SK-N-SH treated with all-trans-retinoic acid at 6 μM for 48 hours (cell line): ENCODE results near the gene ZNF691.

Experiments used
- ATAC-seq: fragments of 200-7000 bp; cut with Tn5 transposase; 3 replicates; pipeline ENCODE4 v1.9.1; 2020; ENCODE audit warnings: mild to moderate bottlenecking, moderate library complexity
- ARNTL ChIP-seq: fragments of 450-650 bp; formaldehyde crosslinking; IDR thresholded peaks from 2 replicates; pipeline ENCODE4 v1.5.0; 2020; ENCODE audit warnings: low read depth, mild to moderate bottlenecking, moderate library complexity, borderline replicate concordance
- BACH2 ChIP-seq: fragments of 250-450 bp; sonication (Bioruptor Pico); IDR thresholded peaks from 2 replicates; pipeline ENCODE4 v1.9.0; 2021; ENCODE audit warnings: mild to moderate bottlenecking, borderline replicate concordance
- CREB5 ChIP-seq: fragments of 250-450 bp; sonication (Bioruptor Pico); IDR thresholded peaks from 2 replicates; pipeline ENCODE4 v1.5.1; 2020; ENCODE audit warnings: low read depth, mild to moderate bottlenecking, moderate library complexity
- CSRNP3 ChIP-seq: fragments of 250-450 bp; sonication (Bioruptor Pico); IDR thresholded peaks from 2 replicates; pipeline ENCODE4 v1.5.1; 2021; ENCODE audit warnings: mild to moderate bottlenecking, moderate library complexity
- ESRRG ChIP-seq: fragments of 250-450 bp; sonication (Bioruptor Pico); IDR thresholded peaks from 2 replicates; pipeline ENCODE4 v1.6.1; 2021; ENCODE audit warnings: mild to moderate bottlenecking
- GLIS3 ChIP-seq: fragments of 250-450 bp; sonication (Bioruptor Pico); IDR thresholded peaks from 2 replicates; pipeline ENCODE4 v1.5.0; 2020; ENCODE audit warnings: mild to moderate bottlenecking, moderate library complexity
- ISL1 ChIP-seq: fragments of 250-450 bp; sonication (Bioruptor Pico); IDR thresholded peaks from 2 replicates; pipeline ENCODE4 v2.1.2; 2022; ENCODE audit warnings: mild to moderate bottlenecking, moderate library complexity
- OSR1 ChIP-seq: fragments of 250-450 bp; sonication (Bioruptor Pico); IDR thresholded peaks from 2 replicates; pipeline ENCODE4 v1.8.0; 2022; ENCODE audit warnings: moderate library complexity, mild to moderate bottlenecking, inconsistent platforms
- PATZ1 ChIP-seq: fragments of 250-450 bp; sonication (Bioruptor Pico); IDR thresholded peaks from 2 replicates; pipeline ENCODE4 v1.8.0; 2020; ENCODE audit warnings: mild to moderate bottlenecking, moderate library complexity, borderline replicate concordance
- POU6F1 ChIP-seq: fragments of 250-450 bp; sonication (Bioruptor Pico); IDR thresholded peaks from 2 replicates; pipeline ENCODE4 v1.8.0; 2021; ENCODE audit warnings: low read depth, mild to moderate bottlenecking, moderate library complexity, borderline replicate concordance
- PPARA ChIP-seq: fragments of 250-450 bp; sonication (Bioruptor Pico); IDR thresholded peaks from 2 replicates; pipeline ENCODE4 v1.5.0; 2020; ENCODE audit warnings: mild to moderate bottlenecking, borderline replicate concordance
- RARB ChIP-seq: fragments of 250-450 bp; sonication (Bioruptor Pico); IDR thresholded peaks from 2 replicates; pipeline ENCODE4 v1.8.0; 2021; ENCODE audit warnings: mild to moderate bottlenecking, moderate library complexity
- SNAI2 ChIP-seq: fragments of 250-450 bp; sonication (Bioruptor Pico); IDR thresholded peaks from 2 replicates; pipeline ENCODE4 v1.5.0; 2020; ENCODE audit warnings: mild to moderate bottlenecking, moderate library complexity
- TCF4 ChIP-seq: fragments of 250-450 bp; sonication (Bioruptor Pico); IDR thresholded peaks from 2 replicates; pipeline ENCODE4 v1.8.0; 2021; ENCODE audit warnings: mild to moderate bottlenecking, moderate library complexity, borderline replicate concordance
- TOX ChIP-seq: fragments of 250-450 bp; sonication (Bioruptor Pico); IDR thresholded peaks from 2 replicates; pipeline ENCODE4 v1.8.0; 2021; ENCODE audit warnings: mild to moderate bottlenecking, moderate library complexity, borderline replicate concordance
- TSHZ2 ChIP-seq: fragments of 250-450 bp; sonication (Bioruptor Pico); IDR thresholded peaks from 2 replicates; pipeline ENCODE4 v1.5.0; 2020; ENCODE audit warnings: mild to moderate bottlenecking, moderate library complexity
- ZC3H10 ChIP-seq: fragments of 250-450 bp; sonication (Bioruptor Pico); IDR thresholded peaks from 2 replicates; pipeline ENCODE4 v1.5.1; 2021; ENCODE audit warnings: mild to moderate bottlenecking, moderate library complexity
- ZFP3 ChIP-seq: fragments of 250-450 bp; sonication (Bioruptor Pico); IDR thresholded peaks from 2 replicates; pipeline ENCODE4 v1.5.0; 2020; ENCODE audit warnings: mild to moderate bottlenecking, moderate library complexity
- ZNF565 ChIP-seq: fragments of 450-650 bp; formaldehyde crosslinking; conservative IDR thresholded peaks from 2 replicates; pipeline ENCODE4 v1.5.0; 2020; ENCODE audit warnings: low read depth, mild to moderate bottlenecking, moderate library complexity
- ZNF8 ChIP-seq: fragments of 450-650 bp; formaldehyde crosslinking; IDR thresholded peaks from 2 replicates; pipeline ENCODE4 v1.5.0; 2020; ENCODE audit warnings: mild to moderate bottlenecking, moderate library complexity

Gene ZNF691

GRCh38 chr1:42835422-42835821 lies 11.0 kb upstream of the ZNF691 start:
- no peak for TF ChIP-seq BACH2 (CRISPR knock-in tag)
- TF ChIP-seq SNAI2 (CRISPR knock-in tag) = no peak
- no peak for TF ChIP-seq ESRRG (CRISPR knock-in tag)
- TF ChIP-seq ZC3H10 (CRISPR knock-in tag) = no peak
- no peak for TF ChIP-seq PPARA
- TF ChIP-seq ZNF8 (CRISPR knock-in tag) = no peak
- TF ChIP-seq, all 23 proteins: peak for 0
- ATAC-seq = no peak

GRCh38 chr1:42837709-42838108 lies 8.7 kb upstream of the ZNF691 start:
- ATAC-seq = no peak
- TF ChIP-seq RARB (CRISPR knock-in tag) (no peak), ESRRG (CRISPR knock-in tag) (no peak), POU6F1 (CRISPR knock-in tag) (no peak), ZNF565 (CRISPR knock-in tag) (no peak), ISL1 (no peak), OSR1 (CRISPR knock-in tag) (no peak), GLIS3 (CRISPR knock-in tag) (no peak), ZNF8 (CRISPR knock-in tag) (no peak), TCF4 (no peak), SNAI2 (CRISPR knock-in tag) (no peak), CREB5 (CRISPR knock-in tag) (no peak), TOX (CRISPR knock-in tag) (no peak), TSHZ2 (CRISPR knock-in tag) (no peak), ZC3H10 (CRISPR knock-in tag) (no peak), ZFP3 (CRISPR knock-in tag) (no peak), BACH2 (CRISPR knock-in tag) (no peak), PATZ1 (CRISPR knock-in tag) (no peak), ARNTL (CRISPR knock-in tag) (no peak), CSRNP3 (CRISPR knock-in tag) (no peak)

GRCh38 chr1:42838482-42839190 lies 7.8 kb upstream of the ZNF691 start:
- ATAC-seq = no peak
- TF ChIP-seq ESRRG (CRISPR knock-in tag) (no peak), ISL1 (no peak), ARNTL (CRISPR knock-in tag) (no peak), RARB (CRISPR knock-in tag) (no peak), PATZ1 (CRISPR knock-in tag) (no peak), ZFP3 (CRISPR knock-in tag) (no peak), POU6F1 (CRISPR knock-in tag) (no peak), CSRNP3 (CRISPR knock-in tag) (no peak), ZNF565 (CRISPR knock-in tag) (no peak)
